Hematopoietic multipotent progenitor cell (in vitro differentiated cells): ENCODE results near the gene MRPL53. TPM values are rescaled to one million over a fixed set of nuclear protein-coding genes. Genes with fewer than 3 reads are reported as not detected.
"Not testable (repeated sequence)": the region's sequence is repeated elsewhere in the genome, so short reads cannot be mapped to it uniquely, and the experiment has no call there.

Experiments
- DNase-seq, 3 donors: peaks; one replicate each; pipeline ENCODE4 v3.0.0-alpha.2; 2011 to 2015; ENCODE audit warnings: low read depth in 2 of 3, low spot score in 2 of 3
- total RNA-seq: library from RNA; depleted of rRNA; stranded (reverse); fragments of >200 nt; gene quantifications from one replicate; pipeline ENCODE4 v1.2.3, GENCODE V29; 2012

Gene MRPL53
- total RNA-seq, 1 donor: 36.4 TPM

DNA sequence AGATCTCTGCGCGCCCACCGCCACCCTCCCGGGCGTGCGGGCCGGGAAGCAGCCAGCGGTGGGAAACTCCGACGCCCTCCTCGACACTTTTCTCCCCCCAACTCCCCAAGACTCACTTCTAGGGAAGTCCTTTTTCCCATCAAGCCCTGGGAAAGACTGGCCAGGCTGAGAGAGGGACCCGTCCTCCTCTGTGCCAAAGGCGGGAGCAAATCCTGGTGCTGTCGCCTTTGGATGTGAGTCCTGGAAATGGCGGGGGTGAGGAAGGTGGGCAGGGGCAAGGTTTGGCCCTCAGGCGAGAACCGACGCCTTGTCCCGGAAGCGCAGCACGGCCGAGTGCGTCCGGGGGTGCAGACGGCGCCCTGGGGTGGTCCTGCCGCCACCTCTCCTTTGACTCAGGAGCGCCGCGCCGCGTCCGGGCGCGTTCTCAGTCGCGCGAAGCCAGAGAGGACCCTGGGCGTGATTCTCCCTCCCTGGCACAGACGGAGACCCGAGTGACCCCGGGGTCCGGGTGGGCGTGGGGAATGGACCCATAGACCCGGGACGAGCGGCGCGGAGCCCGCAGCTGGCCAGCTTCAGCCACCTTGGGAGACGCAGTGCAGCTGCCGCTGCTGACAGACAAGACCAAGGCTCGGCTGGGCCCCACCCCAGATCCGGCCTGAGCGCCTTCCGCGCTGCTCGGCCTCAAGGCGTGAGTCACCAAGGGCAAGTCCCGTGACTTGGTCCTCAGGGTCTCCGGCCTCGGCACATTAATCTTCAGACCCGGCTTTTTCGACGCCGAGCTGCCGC is 30.4 kb upstream of the MRPL53 start:
- DNase-seq: peak in 2 of 3 donors; percentile 56 to 78

DNA sequence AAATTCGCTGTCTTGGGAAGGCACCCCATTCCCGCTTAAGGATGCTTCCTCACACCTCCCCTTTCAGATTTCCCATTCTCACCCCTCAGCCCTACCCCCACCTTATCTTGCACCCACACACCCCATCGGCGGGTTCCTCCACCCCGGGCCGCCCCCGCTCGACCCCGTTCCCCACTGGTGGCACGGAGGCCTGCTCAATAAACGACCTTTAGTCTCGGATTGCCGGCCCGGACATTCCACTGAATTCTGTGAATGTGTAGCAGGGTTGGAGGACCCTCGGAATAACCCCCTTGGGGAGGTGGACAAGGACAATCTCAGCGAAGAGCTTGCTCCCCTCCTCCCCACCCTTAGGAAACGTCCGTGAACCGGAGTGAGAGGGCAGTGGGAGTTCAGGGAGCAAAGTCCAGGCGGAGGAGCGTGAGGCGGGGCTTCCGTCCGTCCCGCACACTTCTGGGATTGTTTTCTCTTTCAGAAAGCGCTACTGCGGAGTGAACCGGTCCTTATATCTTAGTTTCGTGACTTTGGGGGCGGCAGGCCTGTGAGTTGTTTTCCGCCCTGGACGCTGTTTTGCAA is 29.8 kb upstream of the MRPL53 start:
- DNase-seq: no peak

- no peak for DNase-seq
These were observed 29.0 kb upstream of the MRPL53 start for GRCh38 chr2:74501335-74502071.

- no peak for DNase-seq
These were observed 28.1 kb upstream of the MRPL53 start for GRCh38 chr2:74500578-74500946.

DNA sequence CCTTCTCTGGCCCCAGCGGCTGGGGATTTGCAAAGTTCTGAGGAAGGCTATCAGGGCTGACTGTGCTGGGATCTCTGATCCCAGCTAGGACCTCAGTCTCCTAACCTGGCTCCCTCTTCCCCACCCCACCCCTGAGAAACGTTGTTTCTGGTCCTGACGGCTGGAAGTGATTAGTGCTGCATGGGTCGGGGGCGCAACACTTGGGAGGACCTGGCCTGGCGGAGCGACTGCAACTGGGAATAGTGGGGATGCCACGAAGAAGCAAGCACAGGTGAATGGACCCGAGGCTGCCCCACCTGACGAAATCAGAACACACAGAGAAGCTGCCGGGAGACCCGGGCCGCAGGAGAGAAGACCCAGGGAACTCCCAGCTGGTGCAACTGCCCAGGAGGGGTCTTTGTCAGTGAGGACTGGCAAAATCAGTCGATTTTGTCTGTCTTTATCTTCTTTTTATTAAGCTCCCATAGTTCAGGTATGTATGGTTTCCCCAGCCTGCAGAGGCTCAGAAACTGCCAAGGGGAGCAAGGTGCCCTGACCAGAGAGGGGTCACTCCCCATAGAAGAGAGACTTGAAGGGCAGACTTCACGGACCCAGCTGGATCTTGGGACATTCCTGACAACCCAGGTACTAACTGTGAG is 27.6 kb upstream of the MRPL53 start:
- no peak for DNase-seq

GRCh38 chr2:74499267-74499939 is 26.9 kb upstream of the MRPL53 start, which contains the start of gene LBX2:
TSS of gene LBX2 (minus strand) at chr2:74499603. CDS start at chr2:74499537, 66 bp downstream.
- peak in 1 of 3 donors; percentile 35 for DNase-seq

DNA sequence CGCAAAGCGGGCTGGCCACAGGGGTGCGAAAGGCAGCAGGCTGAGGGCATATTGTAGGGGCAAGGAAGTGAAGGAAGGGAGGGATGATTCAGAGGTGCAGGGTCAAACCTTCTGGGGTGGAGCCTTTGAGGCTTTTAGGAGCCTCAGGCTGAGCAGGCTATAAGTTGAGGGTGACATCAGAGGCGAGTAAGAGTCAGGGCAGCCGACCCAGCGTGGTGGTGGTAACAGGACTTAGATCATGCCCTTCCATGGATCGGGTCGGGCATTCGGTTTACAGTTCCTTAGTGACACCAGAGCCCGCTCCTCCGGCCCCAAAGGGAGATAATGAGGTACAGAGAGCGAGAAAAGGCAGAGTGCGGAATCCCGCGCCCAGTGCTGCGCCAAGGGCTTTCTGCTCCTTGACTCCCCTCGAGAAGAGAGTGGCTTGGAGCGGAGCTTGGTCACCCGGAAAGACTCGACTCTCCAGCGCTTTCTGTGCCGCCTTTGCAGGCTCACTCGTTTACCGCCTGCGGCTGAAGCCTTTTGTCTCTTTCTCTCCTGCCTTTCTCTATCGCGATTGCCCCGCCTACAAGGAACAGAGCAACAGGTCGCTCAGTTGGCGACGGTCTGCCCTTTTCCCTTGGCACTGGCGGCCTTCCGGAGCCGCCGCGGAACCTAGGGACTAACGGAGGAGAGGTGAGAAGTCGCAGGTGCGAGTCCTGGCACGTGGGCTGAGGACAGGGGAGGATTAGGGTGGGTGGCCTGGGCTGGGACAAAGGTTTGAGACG is 26.2 kb upstream of the MRPL53 start:
- DNase-seq: peak in 1 of 3 donors; percentile 33

- no peak for DNase-seq
These were observed 25.5 kb upstream of the MRPL53 start for GRCh38 chr2:74497777-74498499.

DNA sequence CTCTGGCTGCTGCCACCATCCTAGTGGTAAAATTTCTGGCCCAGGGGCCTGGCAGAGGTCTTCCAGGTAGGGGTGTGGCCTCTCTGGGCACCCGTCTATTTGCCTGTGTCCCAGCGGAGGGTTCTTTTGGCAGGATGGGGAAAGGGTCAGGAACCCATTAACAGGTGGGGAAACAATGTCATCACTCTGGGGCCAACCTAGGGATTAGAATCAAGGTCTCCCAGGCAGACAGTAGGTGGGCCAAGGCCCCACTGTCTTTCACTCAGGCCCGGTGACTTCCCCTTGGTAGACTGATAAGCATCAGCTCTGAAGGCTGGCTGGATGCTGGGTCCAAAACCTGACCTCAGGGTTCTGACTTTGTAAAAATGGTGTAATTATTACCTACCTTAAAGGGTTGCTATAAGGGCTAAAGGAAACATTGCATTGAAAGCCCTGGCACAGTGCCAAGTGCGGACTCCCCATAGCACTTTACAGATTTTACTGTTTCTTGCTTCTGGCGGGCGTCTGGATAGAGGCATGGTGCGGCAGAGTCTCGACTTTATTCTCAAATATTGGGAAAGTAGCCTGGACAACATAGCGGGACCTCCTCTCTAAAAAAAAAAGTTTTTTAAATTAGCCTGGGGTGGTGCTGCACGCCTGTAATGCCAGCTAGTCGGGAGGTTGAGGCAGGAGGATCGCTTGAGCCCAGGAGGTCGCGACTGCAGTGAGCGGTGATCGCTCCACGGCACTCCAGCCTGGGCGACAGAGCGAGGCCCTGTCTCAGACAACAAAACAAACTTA is 24.7 kb upstream of the MRPL53 start:
- DNase-seq: no peak

DNA sequence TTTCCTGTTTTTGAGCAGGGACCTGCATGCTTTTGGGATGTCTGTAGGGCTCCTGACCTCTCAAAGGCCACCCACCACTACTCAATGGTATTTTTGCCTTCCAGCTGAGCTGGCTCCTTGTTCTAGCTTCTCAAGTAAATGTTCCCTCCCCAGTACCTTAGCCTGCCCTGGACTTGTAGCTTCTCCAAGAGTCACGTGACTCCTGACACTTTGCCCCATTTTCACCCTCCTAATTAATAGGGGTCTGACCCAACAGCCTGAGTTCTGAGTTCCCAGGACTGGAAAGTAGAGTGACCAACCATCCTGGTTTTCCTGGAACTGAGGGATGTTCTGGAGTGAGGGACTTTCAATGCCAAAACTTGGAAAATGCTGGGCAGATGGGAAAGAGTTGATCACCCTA is 23.0 kb upstream of the MRPL53 start:
- no peak for DNase-seq

DNA sequence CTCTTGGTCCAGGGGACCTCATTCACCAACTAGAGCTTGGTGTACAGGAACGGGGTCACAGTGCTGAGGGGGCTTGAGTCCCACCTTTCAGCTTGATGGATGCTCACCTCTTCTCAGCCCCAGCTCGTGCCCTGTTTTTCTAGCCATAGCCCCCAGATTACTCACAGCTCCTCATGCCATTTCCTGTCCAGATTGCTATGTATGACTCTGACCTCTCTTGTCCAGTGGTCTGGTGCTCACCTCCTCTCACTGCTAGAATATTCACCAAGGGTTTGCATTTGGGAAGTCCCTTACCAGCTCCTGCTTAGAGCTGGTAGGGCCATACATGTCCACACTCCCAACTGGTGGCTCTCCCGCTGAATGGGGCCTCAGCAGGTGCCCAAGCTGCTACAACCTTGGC is 21.1 kb upstream of the MRPL53 start:
- DNase-seq: no peak

DNA sequence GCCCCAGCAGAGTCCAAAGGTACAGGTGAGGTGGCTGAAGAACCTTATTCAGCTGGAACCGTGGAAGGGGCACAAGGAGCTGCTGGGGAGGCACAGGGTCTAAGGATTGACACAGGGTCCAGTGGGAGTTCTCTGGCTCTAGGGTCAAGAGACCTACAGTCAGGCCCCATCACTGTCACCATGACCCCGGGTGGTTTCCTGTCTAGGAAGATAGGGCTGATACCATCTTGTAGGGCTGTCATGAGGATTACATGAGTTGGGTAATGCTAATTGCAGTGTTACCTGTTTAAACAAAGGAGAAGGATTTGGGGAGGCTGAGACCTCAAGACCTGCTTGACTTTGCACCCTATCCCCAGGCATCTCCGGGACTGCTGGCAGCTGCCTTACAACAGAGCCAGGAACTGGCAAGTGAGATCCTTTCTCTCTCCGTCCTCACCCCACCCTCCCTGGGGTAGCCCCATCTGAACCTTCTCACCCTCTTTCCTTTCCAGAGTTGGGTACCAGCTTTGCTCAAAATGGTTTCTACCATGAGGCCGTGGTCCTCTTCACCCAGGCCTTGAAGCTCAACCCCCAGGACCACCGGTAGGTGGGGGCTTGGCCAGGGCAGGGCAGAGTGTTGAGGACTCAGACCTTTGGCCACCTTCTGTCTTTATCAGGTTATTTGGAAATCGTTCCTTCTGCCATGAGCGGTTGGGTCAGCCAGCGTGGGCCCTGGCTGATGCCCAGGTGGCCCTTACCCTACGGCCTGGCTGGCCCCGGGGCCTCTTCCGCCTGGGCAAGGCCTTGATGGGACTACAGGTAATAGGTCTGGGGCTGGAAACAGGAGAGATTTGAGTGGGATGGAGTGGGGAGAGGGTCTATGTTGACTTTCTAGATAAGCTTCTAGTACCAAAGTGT is 19.4 kb upstream of the MRPL53 start:
- DNase-seq: no peak

- DNase-seq: no peak
These were observed 17.4 kb upstream of the MRPL53 start for GRCh38 chr2:74489906-74490305.

GRCh38 chr2:74488643-74489481 is 16.4 kb upstream of the MRPL53 start:
- DNase-seq: no peak

DNA sequence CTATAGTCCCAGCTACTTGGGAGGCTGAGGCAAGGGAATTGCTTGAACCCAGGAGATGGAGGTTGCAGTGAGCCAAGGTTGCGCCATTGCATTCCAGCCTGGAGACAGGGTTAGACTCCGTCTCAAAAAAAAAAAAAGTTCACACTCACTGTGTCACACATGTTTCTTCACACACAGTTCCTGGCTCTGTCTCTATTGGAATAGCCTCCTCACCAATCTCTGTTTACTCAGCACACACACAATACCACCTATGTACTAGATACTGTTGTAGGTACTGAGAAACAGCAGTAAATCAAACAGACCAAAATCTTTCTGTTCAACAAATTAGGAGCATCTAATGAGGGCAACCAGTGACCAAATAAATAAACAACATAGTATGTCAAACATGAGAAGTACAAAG is 13.7 kb upstream of the MRPL53 start:
- no peak for DNase-seq

GRCh38 chr2:74483675-74484164 is 11.2 kb upstream of the MRPL53 start:
- DNase-seq: not testable (repeated sequence)
